ENCODE results near the gene FAAP24. TPM values are rescaled to one million over a fixed set of nuclear protein-coding genes. Genes with fewer than 3 reads are reported as not detected.
"Not testable (repeated sequence)": the region's sequence is repeated elsewhere in the genome, so short reads cannot be mapped to it uniquely, and the experiment has no call there.

Gene FAAP24
- total and polyA plus RNA-seq, 4 donors, result 1.0 to 1.8 (median 1.6) TPM; not detected in 1

DNA sequence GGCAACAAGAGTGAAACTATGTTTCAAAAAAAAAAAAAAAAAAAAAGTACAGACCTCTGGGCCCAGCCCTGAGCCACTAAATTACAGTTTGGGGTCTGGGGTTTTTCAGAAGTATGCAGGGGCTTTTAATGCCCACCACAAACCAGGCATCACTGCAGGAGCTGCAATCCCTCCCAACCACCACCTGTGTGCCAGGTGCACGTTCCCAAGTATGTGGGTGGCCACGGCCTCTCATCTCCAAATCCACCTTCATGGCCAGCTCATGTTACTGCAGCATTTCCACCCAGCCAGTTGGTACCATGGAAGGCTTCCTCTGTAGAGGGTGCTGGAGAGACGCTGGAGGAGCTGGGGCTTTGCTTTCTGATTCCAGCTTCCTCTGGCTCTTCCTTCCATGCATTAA lies 26.8 kb upstream of the FAAP24 start:
- no peaks in the 10 kb centered on the region for H3K9me3 ChIP-seq (ENCODE audit: control insufficient read depth, low read length)
- H3K4me3 ChIP-seq (ENCODE audit: low read length in 2 of 2), result no peak overlapping the region
- intact Hi-C loops (cut with DNase I), result no loop called here
- H3K36me3 ChIP-seq (ENCODE audit: control insufficient read depth in 1 of 2, insufficient read depth in 2 of 2, low read length in 1 of 2), result peaks cover 4 to 8% of the 10 kb centered on the region in 2 donors
- no peak overlapping the region for H3K27ac ChIP-seq (ENCODE audit: low read depth in 1 of 2, low read length in 2 of 2)
- no peaks in the 10 kb centered on the region for H3K4me1 ChIP-seq (ENCODE audit: control insufficient read depth in 1 of 2, insufficient read depth in 2 of 2, low read length in 2 of 2)
- H3K27me3 ChIP-seq (ENCODE audit: control insufficient read depth in 1 of 2, insufficient read depth in 2 of 2, low read length in 1 of 2), result no peaks in the 10 kb centered on the region
- 60 to 73% methylated on average over 3 of the region's 3 CpGs for WGBS, 2 donors
- ATAC-seq (ENCODE audit: low FRiP score) (no peak), DNase-seq (no peak)

DNA sequence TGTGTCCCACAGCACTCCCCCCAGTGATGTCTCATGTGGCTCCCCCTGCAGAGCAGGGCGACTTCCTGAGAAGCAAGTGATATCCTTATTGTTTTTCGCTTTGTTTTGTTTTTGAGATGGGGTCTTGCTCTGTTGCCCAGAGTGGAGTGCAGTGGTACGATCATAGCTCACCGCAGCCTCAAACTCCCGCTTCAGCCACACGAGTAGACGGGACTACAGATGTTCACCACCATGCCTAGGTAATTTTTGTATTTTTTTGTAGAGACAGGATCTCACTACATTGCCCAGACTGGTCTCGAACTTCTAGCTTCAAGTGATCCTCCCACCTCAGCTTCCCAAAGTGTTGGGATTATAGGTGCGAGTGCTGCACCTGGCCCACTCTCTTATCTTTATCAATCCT lies 5.3 kb upstream of the FAAP24 start:
- no peaks in the 10 kb centered on the region for H3K4me1 ChIP-seq (ENCODE audit: control insufficient read depth in 1 of 2, insufficient read depth in 2 of 2, low read length in 2 of 2)
- no peak overlapping the region for H3K27ac ChIP-seq (ENCODE audit: low read depth in 1 of 2, low read length in 2 of 2)
- WGBS, 2 donors, result 93 to 95% methylated on average over 9 of the region's 9 CpGs
- intact Hi-C loops (cut with DNase I), result loop anchor here in 1 of 2 donors (5.0 kb wide), 1 partner anchor 384 kb away; the partner anchor contains the start of gene PDCD5
- no peak for ATAC-seq (ENCODE audit: low FRiP score)
- peaks cover 2 to 8% of the 10 kb centered on the region in 2 donors for H3K36me3 ChIP-seq (ENCODE audit: control insufficient read depth in 1 of 2, insufficient read depth in 2 of 2, low read length in 1 of 2)
- no peak for DNase-seq
- no peak overlapping the region for H3K4me3 ChIP-seq (ENCODE audit: low read length in 2 of 2)
- no peaks in the 10 kb centered on the region for H3K27me3 ChIP-seq (ENCODE audit: control insufficient read depth in 1 of 2, insufficient read depth in 2 of 2, low read length in 1 of 2)
- no peaks in the 10 kb centered on the region for H3K9me3 ChIP-seq (ENCODE audit: control insufficient read depth, low read length)

GRCh38 chr19:32969549-32969948 lies 2.5 kb upstream of the FAAP24 start:
- no peak for ATAC-seq (ENCODE audit: low FRiP score)
- WGBS, 2 donors, result 91 to 92% methylated on average over 10 of the region's 10 CpGs
- Histone ChIP-seq H3K4me3 (ENCODE audit: low read length in 2 of 2) (no peak overlapping the region), H3K4me1 (ENCODE audit: control insufficient read depth in 1 of 2, insufficient read depth in 2 of 2, low read length in 2 of 2) (no peaks in the 10 kb centered on the region), H3K36me3 (ENCODE audit: control insufficient read depth in 1 of 2, insufficient read depth in 2 of 2, low read length in 1 of 2) (peaks cover 0 to 6% of the 10 kb centered on the region in 2 donors), H3K27me3 (ENCODE audit: control insufficient read depth in 1 of 2, insufficient read depth in 2 of 2, low read length in 1 of 2) (no peaks in the 10 kb centered on the region), H3K9me3 (ENCODE audit: control insufficient read depth, low read length) (no peaks in the 10 kb centered on the region), H3K27ac (ENCODE audit: low read depth in 1 of 2, low read length in 2 of 2) (no peak overlapping the region)
- intact Hi-C loops (cut with DNase I), result loop anchor here in 1 of 2 donors (5.0 kb wide), 1 partner anchor 387 kb away; the partner anchor contains the start of gene PDCD5
- DNase-seq, result no peak

- Histone ChIP-seq H3K4me1 (ENCODE audit: control insufficient read depth in 1 of 2, insufficient read depth in 2 of 2, low read length in 2 of 2) (no peaks in the 10 kb centered on the region), H3K36me3 (ENCODE audit: control insufficient read depth in 1 of 2, insufficient read depth in 2 of 2, low read length in 1 of 2) (peaks cover 0 to 6% of the 10 kb centered on the region in 2 donors), H3K9me3 (ENCODE audit: control insufficient read depth, low read length) (no peaks in the 10 kb centered on the region), H3K27me3 (ENCODE audit: control insufficient read depth in 1 of 2, insufficient read depth in 2 of 2, low read length in 1 of 2) (no peaks in the 10 kb centered on the region), H3K4me3 (ENCODE audit: low read length in 2 of 2) (peak overlapping the region; percentile 74 to 78), H3K27ac (ENCODE audit: low read depth in 1 of 2, low read length in 2 of 2) (no peak overlapping the region)
- ATAC-seq (ENCODE audit: low FRiP score) (no peak), DNase-seq (no peak)
- intact Hi-C loops (cut with DNase I), result loop anchor here (5.0 to 10.0 kb wide), 5 partner anchors 111 to 554 kb away; partner anchors contain the start of genes GPATCH1 (in 2 of the 2), ANKRD27 (in 1 of the 2), PEPD (in 1 of the 2) and RGS9BP (in 1 of the 2)
- WGBS, 2 donors, result 19 to 21% methylated on average over 21 of the region's 21 CpGs
These were observed 938 bp upstream of the FAAP24 start for GRCh38 chr19:32971012-32971595.

DNA sequence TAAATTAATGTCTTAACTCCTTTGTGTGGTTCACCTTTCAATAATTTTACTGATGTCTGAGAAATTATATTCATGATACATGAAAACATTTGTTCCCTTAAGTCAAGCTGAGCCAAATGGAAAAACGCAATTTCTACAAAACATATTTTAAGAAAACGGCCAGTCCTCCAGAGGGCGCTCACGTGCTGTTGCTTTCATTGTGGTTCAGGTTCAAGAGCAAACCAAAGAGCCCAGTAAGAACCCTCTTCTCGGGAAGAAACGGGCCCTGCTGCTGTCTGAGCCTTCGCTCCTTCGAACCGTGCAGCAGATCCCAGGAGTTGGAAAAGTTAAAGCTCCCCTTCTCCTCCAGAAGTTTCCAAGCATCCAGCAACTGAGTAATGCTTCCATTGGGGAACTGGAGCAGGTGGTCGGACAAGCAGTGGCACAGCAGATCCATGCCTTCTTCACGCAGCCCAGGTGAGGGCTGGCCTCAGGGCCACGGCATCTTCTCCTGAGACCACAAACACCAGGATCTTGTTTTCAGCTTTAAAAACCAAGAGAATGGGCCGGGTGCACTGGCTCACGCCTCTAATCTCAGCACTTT lies 4.3 kb downstream of the FAAP24 start:
- Histone ChIP-seq H3K4me1 (ENCODE audit: control insufficient read depth in 1 of 2, insufficient read depth in 2 of 2, low read length in 2 of 2) (no peaks in the 10 kb centered on the region), H3K27ac (ENCODE audit: low read depth in 1 of 2, low read length in 2 of 2) (no peak overlapping the region), H3K9me3 (ENCODE audit: control insufficient read depth, low read length) (no peaks in the 10 kb centered on the region), H3K4me3 (ENCODE audit: low read length in 2 of 2) (no peak overlapping the region), H3K36me3 (ENCODE audit: control insufficient read depth in 1 of 2, insufficient read depth in 2 of 2, low read length in 1 of 2) (no peaks in the 10 kb centered on the region), H3K27me3 (ENCODE audit: control insufficient read depth in 1 of 2, insufficient read depth in 2 of 2, low read length in 1 of 2) (no peaks in the 10 kb centered on the region)
- 46 to 47% methylated on average over 14 of the region's 14 CpGs for WGBS, 2 donors
- peak; percentile 79 to 85 for DNase-seq
- intact Hi-C loops (cut with DNase I), result loop anchor here (10.0 kb wide), 4 partner anchors 108 to 548 kb away; partner anchors contain the start of genes ANKRD27 (in 1 of the 2), GPATCH1 (in 1 of the 2), PEPD (in 1 of the 2) and RGS9BP (in 1 of the 2)
- no peak for ATAC-seq (ENCODE audit: low FRiP score)

DNA sequence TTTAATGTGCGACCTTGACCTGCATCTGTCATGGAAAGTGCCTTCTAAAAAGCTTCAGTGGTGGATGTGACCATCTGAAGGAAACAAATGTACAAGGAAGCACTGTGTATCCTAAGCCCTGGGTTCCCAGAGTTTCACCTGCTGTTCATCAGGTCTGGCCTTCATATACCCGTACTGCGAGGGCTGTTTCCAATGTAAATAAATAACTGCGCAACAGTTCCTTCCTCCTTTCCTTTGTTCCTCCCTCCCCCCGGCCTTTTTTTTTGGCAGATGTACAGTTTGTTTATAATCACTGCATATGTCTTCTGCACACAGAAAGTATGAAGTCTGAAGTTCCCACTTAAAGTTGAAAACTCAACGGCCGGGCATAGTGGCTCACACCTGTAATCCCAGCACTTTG lies 5.2 kb downstream of the FAAP24 start:
- Histone ChIP-seq H3K4me3 (ENCODE audit: low read length in 2 of 2) (no peak overlapping the region), H3K4me1 (ENCODE audit: control insufficient read depth in 1 of 2, insufficient read depth in 2 of 2, low read length in 2 of 2) (no peaks in the 10 kb centered on the region), H3K27ac (ENCODE audit: low read depth in 1 of 2, low read length in 2 of 2) (no peak overlapping the region), H3K27me3 (ENCODE audit: control insufficient read depth in 1 of 2, insufficient read depth in 2 of 2, low read length in 1 of 2) (no peaks in the 10 kb centered on the region), H3K36me3 (ENCODE audit: control insufficient read depth in 1 of 2, insufficient read depth in 2 of 2, low read length in 1 of 2) (no peaks in the 10 kb centered on the region), H3K9me3 (ENCODE audit: control insufficient read depth, low read length) (no peaks in the 10 kb centered on the region)
- ATAC-seq (ENCODE audit: low FRiP score) (no peak), DNase-seq (no peak)
- 77 to 86% methylated on average over 7 of the region's 7 CpGs for WGBS, 2 donors
- intact Hi-C loops (cut with DNase I), result loop anchor here (10.0 kb wide), 4 partner anchors 108 to 548 kb away; partner anchors contain the start of genes ANKRD27 (in 1 of the 2), GPATCH1 (in 1 of the 2), PEPD (in 1 of the 2) and RGS9BP (in 1 of the 2)

DNA sequence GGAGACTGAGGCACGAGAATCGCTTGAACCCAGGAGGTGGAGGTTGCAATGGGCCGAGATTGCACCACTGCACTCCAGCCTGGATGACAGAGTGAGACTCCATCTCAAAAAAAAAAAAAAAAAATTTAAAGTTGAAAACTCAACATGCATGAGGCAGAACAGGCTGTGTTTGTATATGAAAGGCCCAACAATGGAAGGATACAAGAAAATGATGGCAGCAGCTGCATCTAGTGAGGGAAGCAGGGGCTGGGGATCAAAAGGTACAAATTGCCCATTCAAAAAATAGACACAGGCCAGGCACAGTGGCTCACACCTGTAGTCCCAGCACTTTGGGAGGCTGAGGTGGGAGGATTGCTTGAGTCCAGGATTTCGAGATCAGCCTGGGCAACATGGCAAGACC lies 5.8 kb downstream of the FAAP24 start:
- not testable (repeated sequence) for DNase-seq; ATAC-seq (ENCODE audit: low FRiP score); H3K4me1 ChIP-seq (ENCODE audit: control insufficient read depth in 1 of 2, insufficient read depth in 2 of 2, low read length in 2 of 2); H3K27ac ChIP-seq (ENCODE audit: low read depth in 1 of 2, low read length in 2 of 2); H3K9me3 ChIP-seq (ENCODE audit: control insufficient read depth, low read length); H3K27me3 ChIP-seq (ENCODE audit: control insufficient read depth in 1 of 2, insufficient read depth in 2 of 2, low read length in 1 of 2); H3K4me3 ChIP-seq (ENCODE audit: low read length in 2 of 2); H3K36me3 ChIP-seq (ENCODE audit: control insufficient read depth in 1 of 2, insufficient read depth in 2 of 2, low read length in 1 of 2)
- WGBS, 2 donors, result 94 to 98% methylated on average over 4 of the region's 4 CpGs
- intact Hi-C loops (cut with DNase I), result loop anchor here (10.0 kb wide), 4 partner anchors 107 to 547 kb away; partner anchors contain the start of genes ANKRD27 (in 1 of the 2), GPATCH1 (in 1 of the 2), PEPD (in 1 of the 2) and RGS9BP (in 1 of the 2)

DNA sequence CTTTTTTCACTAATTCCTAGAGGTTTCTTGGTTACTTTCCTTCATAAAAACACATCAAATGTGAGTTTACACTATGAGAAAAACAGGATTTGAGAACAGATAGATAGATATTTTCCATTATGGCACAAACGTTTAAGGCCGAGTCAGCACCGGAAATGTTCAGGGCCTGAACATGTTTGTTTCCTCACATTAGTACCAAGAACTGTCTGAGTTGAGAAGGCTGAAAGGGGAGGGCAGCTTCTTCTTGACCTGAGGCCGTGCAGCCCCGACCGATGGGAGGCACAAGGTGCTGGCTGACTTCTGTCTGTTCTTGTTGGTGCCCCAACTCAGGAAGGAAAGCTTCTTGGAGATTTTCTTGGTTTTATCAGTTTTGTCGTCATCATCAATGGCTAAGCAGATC lies 7.8 kb downstream of the FAAP24 start:
- intact Hi-C loops (cut with DNase I), result loop anchor here (10.0 kb wide), 4 partner anchors 105 to 545 kb away; partner anchors contain the start of genes ANKRD27 (in 1 of the 2), GPATCH1 (in 1 of the 2), PEPD (in 1 of the 2) and RGS9BP (in 1 of the 2)
- not testable (repeated sequence) for H3K4me3 ChIP-seq (ENCODE audit: low read length in 2 of 2); H3K4me1 ChIP-seq (ENCODE audit: control insufficient read depth in 1 of 2, insufficient read depth in 2 of 2, low read length in 2 of 2); ATAC-seq (ENCODE audit: low FRiP score); DNase-seq; H3K27ac ChIP-seq (ENCODE audit: low read depth in 1 of 2, low read length in 2 of 2); H3K27me3 ChIP-seq (ENCODE audit: control insufficient read depth in 1 of 2, insufficient read depth in 2 of 2, low read length in 1 of 2); H3K9me3 ChIP-seq (ENCODE audit: control insufficient read depth, low read length); H3K36me3 ChIP-seq (ENCODE audit: control insufficient read depth in 1 of 2, insufficient read depth in 2 of 2, low read length in 1 of 2)
- 91 to 93% methylated on average over 6 to 7 of the region's 7 CpGs for WGBS, 2 donors

All from aorta (tissue), 5 donors.